Activated naive CD4-positive, alpha-beta T cell treated with anti-CD3 and anti-CD28 coated beads for 36 hours (primary cell): Measurements from ENCODE around the gene ALDH3A1. TPM values are rescaled to one million over a fixed set of nuclear protein-coding genes. Genes with fewer than 3 reads are reported as not detected.
"Not testable (repeated sequence)": the region's sequence is repeated elsewhere in the genome, so short reads cannot be mapped to it uniquely, and the experiment has no call there.

Experiments used
- CTCF ChIA-PET: fragments of 350-600 bp; sonication (Branson Sonifier 250); formaldehyde crosslinking; loops from one replicate; lab custom pipeline; 2021; ENCODE audit warnings: antibody characterized with exemption; lab: Charles Lee
- DNase-seq: peaks from one replicate; pipeline ENCODE4 v3.0.0-alpha.2; 2020
- H3K27ac Mint-ChIP-seq: one replicate; pipeline ENCODE4 v1.8.0; 2021; ENCODE audit warnings: mild to moderate bottlenecking, mixed read lengths
- H3K27me3 Mint-ChIP-seq: one replicate; pipeline ENCODE4 v1.8.0; 2021; ENCODE audit warnings: low read depth, mixed read lengths
- H3K36me3 Mint-ChIP-seq: one replicate; pipeline ENCODE4 v1.8.0; 2021; ENCODE audit warnings: low read depth, mixed read lengths
- H3K4me1 Mint-ChIP-seq: one replicate; pipeline ENCODE4 v1.8.0; 2021; ENCODE audit warnings: low read depth, mixed read lengths
- H3K4me3 Mint-ChIP-seq: one replicate; pipeline ENCODE4 v1.8.0; 2021; ENCODE audit warnings: mild to moderate bottlenecking, moderate library complexity, mixed read lengths
- H3K9me3 Mint-ChIP-seq: one replicate; pipeline ENCODE4 v1.8.0; 2021; ENCODE audit warnings: mixed read lengths
- intact Hi-C: fragments of 100-400 bp; cut with micrococcal nuclease; formaldehyde crosslinking; loops from one replicate; pipeline ENCODE4 v1.15.1; 2023
- total RNA-seq, 2 experiments: library from RNA; stranded (reverse); gene quantifications; one replicate each; pipeline ENCODE4 v1.2.3, GENCODE V29; 2021

ALDH3A1 gene
- total RNA-seq, 2 experiments from 2014 or later, result not detected

- no peaks in the 10 kb centered on the region for H3K9me3 Mint-ChIP-seq
- no peaks in the 10 kb centered on the region for H3K27me3 Mint-ChIP-seq
- peaks cover 4% of the 10 kb centered on the region for H3K36me3 Mint-ChIP-seq
- no peak overlapping the region for H3K4me3 Mint-ChIP-seq
- H3K4me1 Mint-ChIP-seq, result peaks cover 71% of the 10 kb centered on the region
- peak overlapping the region; percentile 75 for H3K27ac Mint-ChIP-seq
- intact Hi-C loops, result loop anchor here (5.0 kb wide), 4 partner anchors 97 to 393 kb away; partner anchors contain the start of genes MAPK7 and ULK2
- CTCF ChIA-PET, result interaction anchor here (1.0 kb wide), 1 partner anchor 257 kb away, joined by 4 read pairs; no protein-coding TSS in a partner anchor
- no peak for DNase-seq
Observed at GRCh38 chr17:19769946-19770652, 22.0 kb upstream of the ALDH3A1 start.

GRCh38 chr17:19768046-19768782 is 20.1 kb upstream of the ALDH3A1 start:
- Mint-ChIP-seq H3K4me1 (peaks cover 60% of the 10 kb centered on the region), H3K36me3 (peaks cover 1% of the 10 kb centered on the region), H3K27me3 (no peaks in the 10 kb centered on the region), H3K27ac (peak overlapping the region; percentile 73), H3K4me3 (peak overlapping the region; percentile 17), H3K9me3 (no peaks in the 10 kb centered on the region)
- intact Hi-C loops, result loop anchor here (5.0 kb wide), 3 partner anchors 176 to 391 kb away; partner anchors contain the start of gene MAPK7
- CTCF ChIA-PET, result interaction anchor here (1.3 kb wide), 1 partner anchor 96 kb away, joined by 3 read pairs; no protein-coding TSS in a partner anchor
- DNase-seq, result peak; percentile 48

GRCh38 chr17:19766421-19767270 is 18.5 kb upstream of the ALDH3A1 start:
- CTCF ChIA-PET, result interaction anchor here (0.7 to 6.1 kb wide), 33 partner anchors 9 to 404 kb away, joined by 3 to 75 read pairs (median 4); partner anchors contain the start of genes ALDH3A2, B9D1 and SLC47A1

GRCh38 chr17:19766016-19766415 is 17.9 kb upstream of the ALDH3A1 start:
- no peak for DNase-seq
- CTCF ChIA-PET, result interaction anchor here (0.7 to 6.1 kb wide), 25 partner anchors 10 to 403 kb away, joined by 3 to 75 read pairs (median 4); partner anchors contain the start of genes ALDH3A2, B9D1 and SLC47A1
- no peaks in the 10 kb centered on the region for H3K27me3 Mint-ChIP-seq
- H3K9me3 Mint-ChIP-seq, result no peaks in the 10 kb centered on the region
- no peak overlapping the region for H3K27ac Mint-ChIP-seq
- no peak overlapping the region for H3K4me3 Mint-ChIP-seq
- H3K4me1 Mint-ChIP-seq, result peaks cover 38% of the 10 kb centered on the region
- H3K36me3 Mint-ChIP-seq, result no peaks in the 10 kb centered on the region
- intact Hi-C loops, result loop anchor here (1.0 to 5.0 kb wide), 7 partner anchors 21 to 403 kb away; partner anchors contain the start of genes ALDH3A2, B9D1 and MAPK7

More at GRCh38 chr17:19766421-19767270, 18.5 kb upstream of the ALDH3A1 start:
- H3K27me3 Mint-ChIP-seq, result no peaks in the 10 kb centered on the region
- no peak overlapping the region for H3K4me3 Mint-ChIP-seq
- H3K36me3 Mint-ChIP-seq, result no peaks in the 10 kb centered on the region
- peak overlapping the region; percentile 34 for H3K27ac Mint-ChIP-seq
- intact Hi-C loops, result loop anchor here (1.0 to 5.0 kb wide), 7 partner anchors 22 to 404 kb away; partner anchors contain the start of genes ALDH3A2, B9D1 and MAPK7
- DNase-seq, result peak; percentile 87
- H3K9me3 Mint-ChIP-seq, result no peaks in the 10 kb centered on the region
- peaks cover 45% of the 10 kb centered on the region for H3K4me1 Mint-ChIP-seq

GRCh38 chr17:19763991-19764390 is 15.9 kb upstream of the ALDH3A1 start:
- not testable (repeated sequence) for H3K9me3 Mint-ChIP-seq, H3K36me3 Mint-ChIP-seq, H3K27ac Mint-ChIP-seq, H3K4me3 Mint-ChIP-seq, H3K27me3 Mint-ChIP-seq, DNase-seq
- H3K4me1 Mint-ChIP-seq, result peaks cover 22% of the 10 kb centered on the region
- CTCF ChIA-PET, result interaction anchor here (0.5 to 6.1 kb wide), 11 partner anchors 13 to 401 kb away, joined by 3 to 75 read pairs (median 4); partner anchors contain the start of genes ALDH3A2 and B9D1
- intact Hi-C loops, result loop anchor here (5.0 kb wide), 1 partner anchor 42 kb away; no protein-coding TSS in a partner anchor

- Mint-ChIP-seq H3K27ac (no peak overlapping the region), H3K27me3 (no peaks in the 10 kb centered on the region), H3K4me1 (peaks cover 19% of the 10 kb centered on the region), H3K36me3 (no peaks in the 10 kb centered on the region), H3K4me3 (no peak overlapping the region), H3K9me3 (no peaks in the 10 kb centered on the region)
- intact Hi-C loops, result loop anchor here (5.0 kb wide), 1 partner anchor 41 kb away; no protein-coding TSS in a partner anchor
- CTCF ChIA-PET, result interaction anchor here (1.1 to 6.1 kb wide), 18 partner anchors 9 to 401 kb away, joined by 3 to 75 read pairs (median 6); partner anchors contain the start of genes ALDH3A2, B9D1 and MAPK7
- no peak for DNase-seq
Observed at GRCh38 chr17:19763416-19763815, 15.3 kb upstream of the ALDH3A1 start.

- DNase-seq, result peak; percentile 82
- no peak overlapping the region for H3K4me3 Mint-ChIP-seq
- CTCF ChIA-PET, result interaction anchor here (0.7 to 6.1 kb wide), 26 partner anchors 9 to 400 kb away, joined by 3 to 75 read pairs (median 6); partner anchors contain the start of genes ALDH3A2, B9D1 and MAPK7
- H3K36me3 Mint-ChIP-seq, result no peaks in the 10 kb centered on the region
- no peaks in the 10 kb centered on the region for H3K9me3 Mint-ChIP-seq
- intact Hi-C loops, result loop anchor here (1.0 to 5.0 kb wide), 2 partner anchors 40 to 248 kb away; no protein-coding TSS in a partner anchor
- no peaks in the 10 kb centered on the region for H3K27me3 Mint-ChIP-seq
- no peak overlapping the region for H3K27ac Mint-ChIP-seq
- peaks cover 11% of the 10 kb centered on the region for H3K4me1 Mint-ChIP-seq
Observed at GRCh38 chr17:19762515-19762961, 14.4 kb upstream of the ALDH3A1 start.

GRCh38 chr17:19760746-19761145 is 12.6 kb upstream of the ALDH3A1 start:
- DNase-seq, result no peak
- H3K36me3 Mint-ChIP-seq, result no peaks in the 10 kb centered on the region
- CTCF ChIA-PET, result interaction anchor here (0.8 to 4.3 kb wide), 5 partner anchors 11 to 248 kb away, joined by 3 to 21 read pairs (median 5); partner anchors contain the start of gene SLC47A1
- H3K27me3 Mint-ChIP-seq, result no peaks in the 10 kb centered on the region
- H3K27ac Mint-ChIP-seq, result no peak overlapping the region
- no peaks in the 10 kb centered on the region for H3K9me3 Mint-ChIP-seq
- intact Hi-C loops, result loop anchor here (5.0 kb wide), 1 partner anchor 38 kb away; no protein-coding TSS in a partner anchor
- H3K4me1 Mint-ChIP-seq, result no peaks in the 10 kb centered on the region
- H3K4me3 Mint-ChIP-seq, result no peak overlapping the region

- Mint-ChIP-seq H3K4me3 (no peak overlapping the region), H3K4me1 (peaks cover 3% of the 10 kb centered on the region), H3K27me3 (no peaks in the 10 kb centered on the region), H3K36me3 (no peaks in the 10 kb centered on the region), H3K27ac (no peak overlapping the region), H3K9me3 (no peaks in the 10 kb centered on the region)
- no peak for DNase-seq
- CTCF ChIA-PET, result interaction anchor here (0.8 to 4.3 kb wide), 4 partner anchors 12 to 247 kb away, joined by 3 to 21 read pairs (median 4); partner anchors contain the start of gene SLC47A1
- intact Hi-C loops, result loop anchor here (5.0 kb wide), 1 partner anchor 38 kb away; no protein-coding TSS in a partner anchor
Observed at GRCh38 chr17:19759568-19760549, 11.8 kb upstream of the ALDH3A1 start.
